ENCODE results near the gene DBF4.
"Not testable (repeated sequence)": the region's sequence is repeated elsewhere in the genome, so short reads cannot be mapped to it uniquely, and the experiment has no call there.

The DBF4 gene, protein sequence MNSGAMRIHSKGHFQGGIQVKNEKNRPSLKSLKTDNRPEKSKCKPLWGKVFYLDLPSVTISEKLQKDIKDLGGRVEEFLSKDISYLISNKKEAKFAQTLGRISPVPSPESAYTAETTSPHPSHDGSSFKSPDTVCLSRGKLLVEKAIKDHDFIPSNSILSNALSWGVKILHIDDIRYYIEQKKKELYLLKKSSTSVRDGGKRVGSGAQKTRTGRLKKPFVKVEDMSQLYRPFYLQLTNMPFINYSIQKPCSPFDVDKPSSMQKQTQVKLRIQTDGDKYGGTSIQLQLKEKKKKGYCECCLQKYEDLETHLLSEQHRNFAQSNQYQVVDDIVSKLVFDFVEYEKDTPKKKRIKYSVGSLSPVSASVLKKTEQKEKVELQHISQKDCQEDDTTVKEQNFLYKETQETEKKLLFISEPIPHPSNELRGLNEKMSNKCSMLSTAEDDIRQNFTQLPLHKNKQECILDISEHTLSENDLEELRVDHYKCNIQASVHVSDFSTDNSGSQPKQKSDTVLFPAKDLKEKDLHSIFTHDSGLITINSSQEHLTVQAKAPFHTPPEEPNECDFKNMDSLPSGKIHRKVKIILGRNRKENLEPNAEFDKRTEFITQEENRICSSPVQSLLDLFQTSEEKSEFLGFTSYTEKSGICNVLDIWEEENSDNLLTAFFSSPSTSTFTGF

DNA sequence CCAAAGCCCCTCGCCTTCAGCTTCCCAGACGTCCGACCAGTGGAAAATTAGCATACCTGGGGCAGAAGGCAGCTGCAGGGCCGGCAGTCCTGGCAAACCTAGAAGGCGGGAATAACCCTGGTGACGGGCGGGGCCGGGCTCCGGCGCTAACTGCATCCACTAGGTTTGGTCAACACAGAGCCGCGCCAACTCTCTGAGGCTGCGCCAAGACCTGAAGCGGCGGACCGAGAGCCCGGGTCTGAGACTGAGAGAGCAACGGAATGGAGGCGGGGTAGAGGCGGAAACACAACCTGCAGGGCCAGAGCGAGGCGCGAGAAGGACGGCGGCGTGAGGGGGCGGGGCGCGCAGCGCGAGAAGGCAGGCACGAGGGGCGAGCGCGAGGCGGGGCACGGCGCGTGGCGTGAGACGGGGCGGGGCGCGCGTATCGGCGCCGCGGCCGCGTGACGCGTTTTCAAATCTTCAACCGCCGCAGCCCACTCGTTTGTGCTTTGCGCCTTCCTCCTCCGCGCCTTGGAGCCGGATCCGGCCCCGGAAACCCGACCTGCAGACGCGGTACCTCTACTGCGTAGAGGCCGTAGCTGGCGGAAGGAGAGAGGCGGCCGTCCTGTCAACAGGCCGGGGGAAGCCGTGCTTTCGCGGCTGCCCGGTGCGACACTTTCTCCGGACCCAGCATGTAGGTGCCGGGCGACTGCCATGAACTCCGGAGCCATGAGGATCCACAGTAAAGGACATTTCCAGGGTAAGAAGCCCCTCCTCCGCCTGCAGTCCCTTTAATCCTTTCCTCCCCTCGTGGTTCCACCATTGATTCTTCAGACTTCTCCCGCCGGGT is at the start of gene DBF4, which contains the start of gene SLC25A40:
TSS of gene DBF4 (plus strand) at position 454 of the 829 bp plus-strand sequence. CDS start at position 694, 240 bp downstream.
TSS of gene SLC25A40 (minus strand) at position 321 of the 829 bp plus-strand sequence. CDS start 17,633 bp downstream, outside the sequence.
- DNase-seq (ENCODE audit: extremely low spot score, insufficient read length, low read depth) (peak; percentile 72), FAIRE-seq (peak; percentile 98)

DNA sequence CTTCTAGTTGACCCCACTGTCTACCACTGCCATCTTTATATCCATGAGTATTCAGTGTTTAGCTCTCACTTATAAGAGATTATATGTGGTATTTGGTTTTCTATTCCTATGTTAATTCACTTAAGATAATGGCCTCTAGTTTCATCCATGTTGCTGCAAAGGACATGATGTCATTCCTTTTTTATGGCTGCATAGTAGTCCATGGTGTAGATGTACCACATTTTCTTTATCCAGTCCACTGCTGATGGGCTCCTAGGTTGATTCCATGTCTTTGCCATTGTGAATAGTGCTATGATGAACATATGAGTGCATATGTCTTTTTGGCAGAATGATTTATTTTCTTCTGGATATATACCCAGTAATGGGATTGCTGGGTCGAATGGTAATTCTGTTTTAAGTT is 47.9 kb upstream of the DBF4 start:
- FAIRE-seq; DNase-seq (ENCODE audit: extremely low spot score, insufficient read length, low read depth): not testable (repeated sequence)

DNA sequence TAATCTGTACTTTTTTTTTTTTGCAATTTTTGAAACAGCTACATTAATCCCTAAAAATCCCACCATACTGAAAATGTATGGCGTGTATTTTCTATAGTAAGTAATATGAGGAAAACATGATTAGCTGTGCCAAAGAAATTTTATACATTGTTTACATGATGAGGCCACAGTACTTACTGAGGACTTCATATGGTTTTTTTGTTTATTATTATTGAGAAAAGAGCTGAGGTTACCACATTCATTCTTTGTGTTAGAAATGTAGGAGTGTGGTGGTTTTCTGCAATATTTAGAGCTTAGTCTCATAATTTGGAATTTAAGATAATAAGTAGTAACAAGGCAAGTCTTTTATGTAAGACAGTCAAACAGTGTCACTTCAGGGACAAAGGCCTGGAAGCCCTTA is 45.2 kb upstream of the DBF4 start:
- FAIRE-seq (no peak), DNase-seq (ENCODE audit: extremely low spot score, insufficient read length, low read depth) (no peak)

DNA sequence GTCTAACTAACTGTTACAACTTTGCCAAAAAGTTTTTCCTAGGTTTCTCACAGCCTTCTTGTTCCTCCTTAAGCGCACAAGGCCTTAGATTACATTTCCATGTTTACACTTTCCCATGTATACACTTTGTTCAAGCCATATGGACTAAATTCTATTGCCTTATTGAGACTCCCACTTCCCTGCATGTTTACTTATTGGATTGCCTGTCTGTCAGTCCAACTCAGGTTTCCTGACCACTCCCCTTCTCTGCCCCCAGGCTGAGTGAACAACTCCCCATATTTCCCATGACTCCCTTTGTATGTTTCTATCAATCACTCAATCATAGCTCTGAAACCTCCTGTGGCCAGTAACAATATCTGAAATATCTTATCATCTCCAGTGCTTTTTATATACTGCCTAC is 43.2 kb upstream of the DBF4 start:
- FAIRE-seq = no peak
- DNase-seq (ENCODE audit: extremely low spot score, insufficient read length, low read depth) = no peak

DNA sequence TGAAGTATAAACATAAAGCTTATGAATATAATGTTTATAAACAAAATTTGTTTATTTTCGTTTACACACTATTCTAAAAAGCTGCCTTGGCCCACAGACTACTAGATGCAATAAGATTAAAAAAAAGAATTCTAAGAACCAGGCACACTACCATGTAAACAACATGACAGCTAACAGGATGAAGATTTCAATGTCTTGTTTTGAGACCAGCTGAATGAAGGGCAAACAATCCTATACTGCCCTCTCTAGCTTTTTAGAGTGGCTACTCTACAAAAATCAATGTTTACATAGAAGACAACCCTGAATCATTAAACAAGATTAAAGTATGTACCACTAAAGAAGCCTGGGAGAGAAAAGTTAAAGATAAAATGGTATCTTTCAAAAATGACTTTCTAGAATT is 38.7 kb upstream of the DBF4 start:
- FAIRE-seq (no peak), DNase-seq (ENCODE audit: extremely low spot score, insufficient read length, low read depth) (no peak)

DNA sequence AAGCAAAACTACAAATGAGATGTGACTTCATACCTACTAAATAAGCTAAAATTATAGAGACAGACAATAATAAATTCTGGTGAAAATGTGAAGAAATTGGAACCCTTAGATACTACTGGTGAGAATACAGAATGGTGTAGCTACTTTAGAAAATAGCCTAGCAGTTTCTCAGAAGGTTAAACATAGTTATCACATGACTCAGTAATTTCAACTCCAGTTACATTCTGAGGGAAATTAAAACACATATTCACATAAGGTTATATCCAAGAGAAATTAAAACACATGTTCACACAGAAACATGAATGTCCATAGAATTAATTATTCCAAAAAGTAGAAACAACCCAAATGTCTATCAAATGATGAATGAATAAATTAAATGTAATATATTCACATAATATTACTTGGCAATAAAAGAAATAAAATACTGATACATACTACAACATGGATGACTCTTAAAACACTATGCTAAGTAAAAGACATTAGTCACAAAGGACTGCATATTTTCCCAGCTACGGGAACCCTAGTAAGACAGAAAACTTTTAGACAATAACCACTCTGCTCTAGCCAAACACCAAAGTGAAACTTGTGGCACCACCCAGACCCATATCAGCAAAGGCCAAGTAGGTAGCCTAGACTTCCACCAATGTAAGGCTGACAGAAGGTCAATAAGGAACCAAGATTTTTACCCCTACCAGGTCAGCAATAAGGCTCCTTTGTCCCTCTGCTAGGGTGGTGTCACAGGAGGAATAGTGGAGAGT is 25.3 kb upstream of the DBF4 start:
- no peak for DNase-seq (ENCODE audit: extremely low spot score, insufficient read length, low read depth)
- FAIRE-seq = no peak

DNA sequence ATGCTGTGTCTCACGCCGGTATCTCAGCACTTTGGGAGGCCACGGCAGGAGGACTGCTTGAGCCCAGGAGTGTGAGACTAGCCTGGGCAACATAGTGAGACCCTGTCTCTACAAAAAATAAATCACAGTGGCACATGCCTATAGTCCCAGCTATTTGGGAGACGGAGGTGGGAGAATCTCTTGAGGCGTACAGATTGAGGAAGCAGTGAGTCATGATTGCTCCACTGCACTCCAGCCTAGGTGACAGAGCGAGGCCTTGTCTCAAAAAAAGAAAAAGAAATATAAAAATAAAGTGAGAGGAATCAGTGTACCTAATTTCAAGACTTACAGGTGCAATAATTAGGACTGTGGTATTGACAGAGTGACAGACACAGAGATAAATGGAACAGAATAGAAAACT is 24.0 kb upstream of the DBF4 start:
- DNase-seq (ENCODE audit: extremely low spot score, insufficient read length, low read depth) (no peak), FAIRE-seq (no peak)

DNA sequence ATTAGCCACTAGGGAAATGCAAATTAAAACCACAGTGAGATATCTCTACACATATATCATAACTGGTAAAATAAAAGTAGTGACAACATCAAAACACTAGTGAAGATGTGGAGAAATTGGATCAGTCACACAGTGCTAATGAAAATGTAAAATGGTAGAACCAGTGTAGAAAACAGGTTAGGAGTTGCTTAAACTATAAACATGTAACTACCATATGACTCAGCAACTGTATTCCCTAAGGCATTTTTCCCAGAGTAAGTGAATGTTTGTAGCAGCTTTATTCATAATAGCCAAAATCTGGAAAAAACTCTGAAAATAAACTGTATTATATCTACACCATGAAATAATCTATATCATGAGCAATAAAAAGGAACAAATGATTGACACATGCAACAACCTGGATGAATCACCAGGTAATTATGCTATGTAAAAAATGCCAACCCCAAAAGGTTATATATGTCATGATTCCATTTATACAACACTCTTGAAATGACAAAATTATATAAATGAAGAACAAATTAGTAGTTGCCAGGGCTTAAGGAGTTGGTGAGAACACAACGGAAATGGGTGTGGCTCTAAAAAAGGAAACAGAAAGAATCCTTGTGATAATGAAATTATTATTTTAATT is 22.9 kb upstream of the DBF4 start:
- FAIRE-seq = peak; percentile 48
- no peak for DNase-seq (ENCODE audit: extremely low spot score, insufficient read length, low read depth)

DNA sequence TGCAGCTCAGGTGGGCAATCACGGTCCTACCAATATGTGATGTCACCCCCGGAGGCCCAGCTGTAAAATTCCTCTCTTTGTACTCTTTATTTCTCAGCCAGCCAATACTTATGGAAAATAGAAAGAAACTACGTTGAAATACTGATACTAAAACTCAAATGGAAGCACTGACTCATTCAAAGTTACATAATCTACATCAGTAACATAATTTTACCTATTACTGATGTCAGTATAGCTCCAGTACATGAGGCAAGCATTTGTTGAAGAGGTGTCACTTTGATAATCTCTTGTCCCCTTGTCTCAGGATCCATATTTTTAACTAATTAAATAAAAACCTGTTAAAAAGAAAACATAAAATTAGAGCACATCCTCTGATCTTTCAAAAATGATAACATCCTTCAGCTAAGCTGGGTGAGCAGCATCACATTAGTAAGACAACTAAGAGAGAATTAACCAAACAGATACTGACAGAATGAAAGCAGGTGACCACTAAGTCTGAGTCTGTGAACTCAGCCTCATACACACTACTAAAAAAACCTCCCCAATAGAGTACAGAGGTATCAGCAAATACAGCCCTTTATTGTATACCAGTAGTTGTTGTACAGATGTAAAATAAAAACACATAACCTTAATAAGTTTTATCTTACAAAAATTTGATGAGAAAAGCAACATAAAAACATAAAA is 17.7 kb upstream of the DBF4 start:
- FAIRE-seq (no peak), DNase-seq (ENCODE audit: extremely low spot score, insufficient read length, low read depth) (no peak)

DNA sequence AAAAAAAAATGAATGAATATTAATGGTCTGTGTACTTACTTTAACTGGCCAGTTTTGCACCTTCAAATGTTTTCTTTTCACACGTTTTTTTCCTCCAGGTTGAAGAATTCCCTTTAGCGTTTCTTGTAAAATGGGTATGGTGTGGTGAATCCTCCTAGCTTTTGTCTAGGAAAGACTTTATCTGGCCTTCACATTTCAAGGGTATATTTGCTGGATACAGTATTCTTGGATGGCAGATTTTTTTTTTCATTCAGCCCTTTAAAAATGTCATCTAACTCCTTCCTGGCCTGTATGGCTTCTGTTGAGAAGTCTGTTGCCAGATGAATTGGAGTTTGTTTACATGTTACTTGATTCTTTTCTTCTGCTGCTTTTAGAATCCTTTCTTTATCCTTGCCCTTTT is 10.2 kb upstream of the DBF4 start:
- no peak for DNase-seq (ENCODE audit: extremely low spot score, insufficient read length, low read depth)
- no peak for FAIRE-seq

DNA sequence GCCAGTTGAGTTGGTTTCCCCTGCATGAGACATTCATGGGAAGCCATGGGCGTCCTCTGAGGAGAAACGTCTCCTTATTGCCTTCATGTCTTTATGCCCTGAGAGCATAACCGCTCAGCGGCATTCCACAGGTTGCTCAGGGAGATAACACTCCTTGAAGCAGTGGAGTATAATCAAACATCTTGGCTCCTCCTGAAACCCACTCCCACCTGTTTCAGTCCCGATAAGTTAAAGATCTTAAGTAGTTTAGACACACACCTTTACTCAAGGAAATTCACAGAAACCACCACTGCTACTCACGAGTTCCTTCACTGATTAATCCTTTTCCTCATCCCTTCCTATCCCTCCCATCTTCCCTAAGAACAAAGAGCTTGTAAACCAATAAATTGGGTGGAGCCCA is 9.8 kb upstream of the DBF4 start:
- not testable (repeated sequence) for DNase-seq (ENCODE audit: extremely low spot score, insufficient read length, low read depth); FAIRE-seq

DNA sequence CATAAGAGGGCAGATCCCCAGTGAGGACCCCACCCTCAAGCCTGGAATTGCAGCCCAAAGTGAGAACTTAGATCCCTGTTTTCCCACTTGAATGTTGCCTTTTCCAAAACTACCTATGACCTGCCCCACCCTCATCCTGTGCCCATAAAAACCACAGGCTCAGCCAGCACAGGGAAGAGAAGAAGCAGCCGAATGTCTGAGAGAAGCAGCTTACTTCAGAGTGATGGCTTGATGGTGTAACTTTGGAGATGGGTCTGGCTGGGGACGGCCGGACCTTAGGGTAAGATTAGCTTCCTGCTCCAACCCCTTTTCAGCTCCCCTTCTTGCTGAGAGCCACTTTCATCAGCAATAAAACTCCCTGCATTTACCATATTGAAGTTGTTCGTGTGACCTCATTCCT is 5.8 kb upstream of the DBF4 start:
- FAIRE-seq (no peak), DNase-seq (ENCODE audit: extremely low spot score, insufficient read length, low read depth) (no peak)

DNA sequence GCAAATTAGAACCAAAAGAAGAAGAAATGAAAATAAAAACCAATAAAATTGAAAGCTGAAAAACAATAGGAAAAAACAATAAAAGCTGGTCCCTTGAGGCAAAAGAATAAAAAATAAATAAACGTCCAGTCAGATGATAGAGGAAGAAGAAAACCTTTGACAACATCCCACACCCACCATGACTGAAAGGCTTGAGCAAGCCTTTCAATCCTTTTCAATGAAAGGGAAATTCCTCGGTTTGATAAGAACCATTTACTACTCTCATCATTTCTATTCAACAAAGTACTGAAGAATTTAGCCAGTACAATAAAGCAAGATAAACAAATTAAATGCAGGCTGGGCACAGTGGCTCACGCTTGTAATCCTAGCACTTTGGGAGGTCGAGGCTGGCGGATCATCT is 3.9 kb upstream of the DBF4 start:
- DNase-seq (ENCODE audit: extremely low spot score, insufficient read length, low read depth) (no peak), FAIRE-seq (no peak)

DNA sequence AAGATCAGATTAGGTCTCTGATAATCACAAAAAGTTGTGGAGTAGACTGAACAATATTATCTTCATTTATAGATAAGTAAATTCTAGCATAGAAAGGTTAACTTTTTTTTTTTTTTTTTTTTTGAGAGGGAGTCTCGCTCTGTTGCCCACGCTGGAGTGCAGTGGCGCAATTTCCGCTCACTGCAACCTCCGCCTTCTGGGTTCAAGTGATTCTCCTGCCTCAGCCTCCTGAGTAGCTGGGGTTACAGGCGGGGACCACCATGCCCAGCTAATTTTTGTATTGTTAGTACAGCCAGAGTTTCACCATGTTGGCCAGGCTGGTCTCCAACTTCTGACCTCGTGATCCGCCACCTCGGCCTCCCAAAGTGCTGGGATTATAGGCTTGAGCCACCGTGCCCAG is 3.0 kb upstream of the DBF4 start:
- DNase-seq (ENCODE audit: extremely low spot score, insufficient read length, low read depth); FAIRE-seq: not testable (repeated sequence)

DNA sequence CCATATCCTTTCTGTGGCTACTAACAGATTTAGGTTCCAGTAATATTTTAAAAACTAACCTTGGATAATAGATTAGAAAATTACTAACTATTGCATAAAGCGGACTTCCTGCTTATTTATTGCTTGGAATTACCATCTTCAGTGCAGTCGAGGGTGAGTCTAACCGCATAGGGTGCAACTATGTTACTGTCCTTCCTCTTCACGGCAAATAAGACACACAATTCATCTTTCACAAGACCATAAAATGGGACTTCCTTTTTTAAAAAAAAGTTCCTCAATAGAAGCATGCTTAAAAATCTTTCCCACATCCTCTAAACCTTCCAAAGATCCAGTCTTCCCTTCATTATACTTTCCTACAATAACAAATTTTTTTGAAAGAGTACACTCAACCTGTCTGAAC is 2.2 kb upstream of the DBF4 start:
- FAIRE-seq = peak; percentile 73
- DNase-seq (ENCODE audit: extremely low spot score, insufficient read length, low read depth) = no peak

DNA sequence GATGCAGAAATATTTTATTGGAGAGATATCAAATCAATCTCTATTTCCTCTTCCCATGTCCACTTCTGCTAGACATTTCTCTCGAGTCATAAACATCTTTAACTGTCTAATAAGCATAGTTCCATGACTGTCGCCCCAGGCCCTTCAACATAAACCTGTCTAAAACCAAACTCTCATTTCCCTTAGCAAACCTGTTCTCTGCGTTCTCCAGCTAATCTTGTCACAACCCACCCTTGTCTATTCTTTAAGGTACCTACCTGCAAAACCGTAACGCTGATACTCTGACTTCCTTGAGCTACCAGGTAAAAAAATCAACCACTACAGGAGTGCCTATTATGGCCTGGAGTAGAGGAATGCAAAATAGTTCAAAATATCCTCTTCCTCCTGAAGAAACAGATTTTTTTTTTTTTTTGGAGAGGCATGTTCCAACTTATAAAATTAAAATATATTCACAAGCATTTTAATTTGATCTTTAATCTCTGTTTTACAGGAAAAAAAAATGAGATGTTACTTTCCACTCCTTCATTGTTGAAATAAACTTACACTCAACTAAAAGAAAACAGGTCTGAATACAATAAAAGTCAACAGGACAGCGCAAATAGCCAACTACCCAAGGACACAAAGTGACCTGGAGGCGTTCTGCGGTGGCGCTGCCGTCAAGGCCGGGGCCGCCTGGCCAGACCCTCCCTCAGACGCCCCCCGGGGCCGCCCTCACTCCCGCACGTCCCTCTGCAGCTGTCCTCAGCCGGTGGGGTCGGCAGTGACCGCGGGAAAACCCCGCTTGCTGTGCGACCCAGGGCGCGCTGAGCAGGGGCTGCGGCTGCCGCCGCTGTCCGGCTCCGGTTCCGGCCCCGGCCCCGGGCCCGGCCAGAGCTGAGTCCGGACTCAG is 898 bp upstream of the DBF4 start:
- DNase-seq (ENCODE audit: extremely low spot score, insufficient read length, low read depth) (no peak), FAIRE-seq (peak; percentile 75)

DNA sequence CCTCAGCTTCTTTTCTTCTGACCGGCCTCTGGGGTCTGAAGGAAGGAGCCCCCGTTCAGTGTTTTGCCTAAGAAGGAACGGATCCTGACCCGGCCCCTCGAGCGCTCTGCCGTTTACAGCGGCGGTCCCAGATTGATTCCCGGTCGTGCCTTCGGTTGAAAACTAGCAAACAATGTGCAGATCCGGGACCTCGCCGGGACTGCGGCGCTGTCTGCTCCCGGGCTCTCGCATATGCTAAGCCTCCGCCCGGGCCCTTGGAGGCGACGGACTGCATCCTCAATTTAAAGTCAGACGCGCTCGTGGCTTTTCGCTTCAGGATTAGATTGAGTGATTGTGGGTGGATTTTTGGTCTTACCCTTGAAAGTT is 559 bp downstream of the DBF4 start:
- DNase-seq (ENCODE audit: extremely low spot score, insufficient read length, low read depth) = no peak
- FAIRE-seq = no peak

Data from GM18507 (cell line).